Vagina (tissue), 2 donors: ENCODE data around the gene ZFHX3.

Experiments used
- POLR2A ChIP-seq, 2 donors: fragments of 450-650 bp; IDR thresholded peaks; one replicate each; pipeline ENCODE4 v1.6.1; 2017; ENCODE audit warnings: antibody characterized with exemption in 2 of 2, mild to moderate bottlenecking in 2 of 2, moderate library complexity in 2 of 2
- TF ChIP-seq, protein P1 (sequence below), 3 experiments: fragments of 450-650 bp in 2 of 3; fragments of 200-600 bp in 1 of 3; sonication (generic) in 1 of 3; IDR thresholded peaks; one replicate each; pipeline ENCODE4 v1.5.1; 2017 to 2019; ENCODE audit warnings: antibody characterized with exemption in 3 of 3, mild to moderate bottlenecking in 2 of 3, moderate library complexity in 2 of 3

DNA sequence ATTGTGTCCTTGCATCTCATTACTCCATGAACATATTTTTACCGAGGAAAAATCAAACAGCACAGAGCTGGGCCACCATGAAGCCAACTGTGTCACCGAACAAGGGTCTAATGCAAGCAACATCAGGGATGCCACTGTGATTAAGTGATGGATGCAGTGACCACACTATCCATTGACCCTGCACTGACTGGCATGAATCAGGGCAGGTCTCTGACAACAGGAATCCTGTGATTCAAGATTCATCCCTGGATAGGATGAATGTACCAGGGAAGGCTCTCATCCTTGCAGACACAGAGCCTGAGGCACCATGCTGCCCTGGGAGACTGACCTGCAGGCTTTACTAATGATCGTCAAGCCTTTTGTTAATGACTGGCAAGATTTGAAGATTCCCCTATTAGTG lies 41.5 kb upstream of the ZFHX3 start:
- no peak for TF ChIP-seq POLR2A (IDR thresholded peaks at IDR 0.05)
- TF ChIP-seq, protein P1, sequence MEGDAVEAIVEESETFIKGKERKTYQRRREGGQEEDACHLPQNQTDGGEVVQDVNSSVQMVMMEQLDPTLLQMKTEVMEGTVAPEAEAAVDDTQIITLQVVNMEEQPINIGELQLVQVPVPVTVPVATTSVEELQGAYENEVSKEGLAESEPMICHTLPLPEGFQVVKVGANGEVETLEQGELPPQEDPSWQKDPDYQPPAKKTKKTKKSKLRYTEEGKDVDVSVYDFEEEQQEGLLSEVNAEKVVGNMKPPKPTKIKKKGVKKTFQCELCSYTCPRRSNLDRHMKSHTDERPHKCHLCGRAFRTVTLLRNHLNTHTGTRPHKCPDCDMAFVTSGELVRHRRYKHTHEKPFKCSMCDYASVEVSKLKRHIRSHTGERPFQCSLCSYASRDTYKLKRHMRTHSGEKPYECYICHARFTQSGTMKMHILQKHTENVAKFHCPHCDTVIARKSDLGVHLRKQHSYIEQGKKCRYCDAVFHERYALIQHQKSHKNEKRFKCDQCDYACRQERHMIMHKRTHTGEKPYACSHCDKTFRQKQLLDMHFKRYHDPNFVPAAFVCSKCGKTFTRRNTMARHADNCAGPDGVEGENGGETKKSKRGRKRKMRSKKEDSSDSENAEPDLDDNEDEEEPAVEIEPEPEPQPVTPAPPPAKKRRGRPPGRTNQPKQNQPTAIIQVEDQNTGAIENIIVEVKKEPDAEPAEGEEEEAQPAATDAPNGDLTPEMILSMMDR (IDR thresholded peaks at IDR 0.05) = no peak
